ENCODE measurements around the gene IL17RE. TPM values are rescaled to one million over a fixed set of nuclear protein-coding genes. Genes with fewer than 3 reads are reported as not detected.

The IL17RE gene
- total RNA-seq, 4 donors from 2014 or later, result 5.9 to 27.9 (median 14.2) TPM

GRCh38 chr3:9897408-9898372 is 5.0 kb upstream of the IL17RE start:
- TF ChIP-seq CTCF (IDR thresholded peaks at IDR 0.05; ENCODE audit: low read depth), result no peak

GRCh38 chr3:9898467-9899241 is 4.0 kb upstream of the IL17RE start:
- TF ChIP-seq CTCF (IDR thresholded peaks at IDR 0.05; ENCODE audit: low read depth), result no peak

GRCh38 chr3:9899289-9899791 is 3.3 kb upstream of the IL17RE start:
- no peak for TF ChIP-seq CTCF (IDR thresholded peaks at IDR 0.05; ENCODE audit: low read depth)

- no peak for TF ChIP-seq CTCF (IDR thresholded peaks at IDR 0.05; ENCODE audit: low read depth)
Observed at GRCh38 chr3:9901967-9902366, 681 bp upstream of the IL17RE start.

GRCh38 chr3:9903238-9903624 is 583 bp downstream of the IL17RE start:
- TF ChIP-seq CTCF (IDR thresholded peaks at IDR 0.05; ENCODE audit: low read depth), result no peak

- TF ChIP-seq CTCF (IDR thresholded peaks at IDR 0.05; ENCODE audit: low read depth), result no peak
Observed at GRCh38 chr3:9903904-9904303, 1.3 kb downstream of the IL17RE start.

- TF ChIP-seq CTCF (IDR thresholded peaks at IDR 0.05; ENCODE audit: low read depth), result no peak
Observed at GRCh38 chr3:9906480-9906879, 3.8 kb downstream of the IL17RE start.

Data from subcutaneous adipose tissue (tissue), 4 donors.